Effector memory CD4-positive, alpha-beta T cell (primary cell): ENCODE measurements around the gene SORCS3.

Experiments
- DNase-seq, 3 donors: peaks; one replicate each; pipeline ENCODE4 v3.0.0-alpha.2; 2020
- H3K27ac ChIP-seq: 2 replicates; pipeline ENCODE4 v1.7.0; 2013; ENCODE audit warnings: mild to moderate bottlenecking, low read length, moderate library complexity; ENCODE audit not compliant: insufficient read depth, poor library complexity, severe bottlenecking
- H3K27me3 ChIP-seq: replicated peaks from 2 replicates; pipeline ENCODE4 v1.7.0; 2013; ENCODE audit warnings: mild to moderate bottlenecking, low read length; ENCODE audit not compliant: insufficient read depth, control insufficient read depth, poor library complexity, severe bottlenecking
- H3K36me3 ChIP-seq: 2 replicates; pipeline ENCODE4 v1.7.0; 2013; ENCODE audit warnings: mild to moderate bottlenecking, low read length, moderate library complexity; ENCODE audit not compliant: control insufficient read depth, insufficient read depth
- H3K4me1 ChIP-seq: 2 replicates; pipeline ENCODE4 v1.7.0; 2013; ENCODE audit warnings: low read length, mild to moderate bottlenecking; ENCODE audit not compliant: control insufficient read depth, insufficient read depth, poor library complexity, severe bottlenecking
- H3K4me3 ChIP-seq: 2 replicates; pipeline ENCODE4 v1.7.0; 2013; ENCODE audit warnings: low read length, low read depth, mild to moderate bottlenecking; ENCODE audit not compliant: insufficient read depth, poor library complexity, severe bottlenecking
- H3K9me3 ChIP-seq: 2 replicates; pipeline ENCODE4 v1.7.0; 2013; ENCODE audit warnings: mild to moderate bottlenecking, low read length, moderate library complexity; ENCODE audit not compliant: control insufficient read depth

SORCS3 gene

DNA sequence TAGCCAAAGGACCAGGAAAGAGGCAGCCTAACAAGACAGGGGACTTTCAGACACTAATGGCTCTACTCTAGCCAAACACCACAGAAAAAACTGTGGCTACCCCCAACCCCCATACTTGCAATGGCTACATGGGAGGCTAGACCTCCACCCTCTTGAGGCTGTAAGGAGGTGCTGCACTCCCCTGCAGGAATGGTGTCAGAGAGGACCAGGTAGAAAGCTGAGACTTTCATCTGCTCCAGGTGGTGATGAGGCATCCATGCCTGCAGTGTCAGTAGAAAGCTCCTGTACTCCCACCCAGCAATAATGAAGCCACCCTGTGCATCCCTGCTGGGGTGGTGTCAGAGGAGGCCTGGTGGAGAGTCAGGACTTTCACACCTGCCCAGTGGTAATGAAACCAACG lies 18.9 kb upstream of the SORCS3 start:
- Histone ChIP-seq H3K27me3 (no peaks in the 10 kb centered on the region), H3K27ac (no peak overlapping the region), H3K9me3 (no peaks in the 10 kb centered on the region), H3K4me3 (no peak overlapping the region), H3K36me3 (no peaks in the 10 kb centered on the region), H3K4me1 (no peaks in the 10 kb centered on the region)
- DNase-seq, result no peak

- no peak for DNase-seq
- H3K27me3 ChIP-seq, result no peaks in the 10 kb centered on the region
These were observed 18.4 kb upstream of the SORCS3 start for GRCh38 chr10:104622598-104623209.

DNA sequence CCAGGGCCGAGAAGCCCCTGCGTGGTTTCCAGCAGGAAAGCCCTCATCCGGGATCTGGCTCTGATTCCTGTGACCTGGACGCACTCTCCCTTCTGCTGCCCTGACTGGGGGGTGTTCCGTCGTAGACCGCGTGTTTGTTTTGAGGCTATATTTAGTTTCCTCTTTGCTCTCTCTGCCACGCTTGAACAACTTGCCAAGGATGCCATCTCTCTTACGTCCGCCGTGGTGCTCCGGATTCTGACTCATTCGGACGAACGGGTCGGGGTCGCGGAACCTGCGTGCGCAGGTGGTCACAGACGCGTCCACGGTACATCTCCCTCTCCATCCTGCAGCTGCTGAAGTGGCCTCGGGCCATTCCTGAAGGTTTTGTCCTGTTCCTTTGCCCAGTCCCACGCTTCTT lies 10.4 kb upstream of the SORCS3 start:
- Histone ChIP-seq H3K9me3 (no peaks in the 10 kb centered on the region), H3K36me3 (no peaks in the 10 kb centered on the region), H3K4me3 (no peak overlapping the region), H3K27ac (no peak overlapping the region), H3K4me1 (no peaks in the 10 kb centered on the region), H3K27me3 (no peaks in the 10 kb centered on the region)
- no peak for DNase-seq

More at GRCh38 chr10:104622598-104623209, 18.4 kb upstream of the SORCS3 start:
- Histone ChIP-seq H3K36me3 (no peaks in the 10 kb centered on the region), H3K9me3 (no peaks in the 10 kb centered on the region), H3K4me1 (no peaks in the 10 kb centered on the region), H3K27ac (no peak overlapping the region), H3K4me3 (no peak overlapping the region)

- H3K9me3 ChIP-seq, result no peaks in the 10 kb centered on the region
- no peaks in the 10 kb centered on the region for H3K27me3 ChIP-seq
- no peak overlapping the region for H3K4me3 ChIP-seq
- H3K27ac ChIP-seq, result no peak overlapping the region
- no peak for DNase-seq
- no peaks in the 10 kb centered on the region for H3K4me1 ChIP-seq
- H3K36me3 ChIP-seq, result no peaks in the 10 kb centered on the region
These were observed 9.1 kb upstream of the SORCS3 start for GRCh38 chr10:104631946-104632345.

DNA sequence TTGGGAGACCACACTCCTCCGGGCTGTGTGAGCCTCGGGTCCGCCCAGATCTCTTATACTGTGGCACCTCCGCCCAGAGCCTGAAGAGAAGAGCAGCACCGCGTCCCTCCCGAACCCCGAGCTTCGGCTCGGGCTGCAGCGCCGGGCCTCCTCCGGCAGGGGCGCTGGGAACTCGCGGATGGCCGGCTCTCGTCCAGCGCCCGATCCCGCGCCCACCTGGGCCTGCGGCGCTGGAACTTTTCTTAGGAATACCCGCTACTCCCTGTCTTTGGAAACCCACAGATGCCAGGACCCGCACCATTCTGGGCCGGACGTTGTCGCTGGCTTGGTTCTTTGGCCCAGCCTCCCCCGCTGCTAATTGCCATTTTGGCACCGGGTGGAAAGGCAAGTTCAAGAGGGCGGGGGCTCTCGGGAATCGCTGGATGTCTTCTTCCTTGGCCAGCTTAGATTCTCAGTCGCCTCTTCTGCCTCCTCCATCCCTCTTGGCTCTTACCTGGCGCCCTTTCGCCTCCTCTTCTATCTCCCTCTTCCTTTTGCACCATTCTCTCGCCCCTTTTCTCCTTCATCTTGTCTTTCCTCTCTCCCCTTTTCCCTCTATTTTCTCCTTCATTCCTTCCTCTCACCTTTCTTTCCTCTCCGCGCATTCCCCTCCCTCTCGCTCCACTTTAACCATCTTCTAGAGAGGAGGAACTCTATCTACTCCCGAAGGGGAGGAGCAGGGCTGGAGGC lies 2.1 kb upstream of the SORCS3 start:
- Histone ChIP-seq H3K9me3 (no peaks in the 10 kb centered on the region), H3K4me3 (no peak overlapping the region), H3K4me1 (peaks cover 2% of the 10 kb centered on the region), H3K36me3 (no peaks in the 10 kb centered on the region), H3K27ac (no peak overlapping the region), H3K27me3 (peaks cover 13% of the 10 kb centered on the region)
- no peak for DNase-seq

DNA sequence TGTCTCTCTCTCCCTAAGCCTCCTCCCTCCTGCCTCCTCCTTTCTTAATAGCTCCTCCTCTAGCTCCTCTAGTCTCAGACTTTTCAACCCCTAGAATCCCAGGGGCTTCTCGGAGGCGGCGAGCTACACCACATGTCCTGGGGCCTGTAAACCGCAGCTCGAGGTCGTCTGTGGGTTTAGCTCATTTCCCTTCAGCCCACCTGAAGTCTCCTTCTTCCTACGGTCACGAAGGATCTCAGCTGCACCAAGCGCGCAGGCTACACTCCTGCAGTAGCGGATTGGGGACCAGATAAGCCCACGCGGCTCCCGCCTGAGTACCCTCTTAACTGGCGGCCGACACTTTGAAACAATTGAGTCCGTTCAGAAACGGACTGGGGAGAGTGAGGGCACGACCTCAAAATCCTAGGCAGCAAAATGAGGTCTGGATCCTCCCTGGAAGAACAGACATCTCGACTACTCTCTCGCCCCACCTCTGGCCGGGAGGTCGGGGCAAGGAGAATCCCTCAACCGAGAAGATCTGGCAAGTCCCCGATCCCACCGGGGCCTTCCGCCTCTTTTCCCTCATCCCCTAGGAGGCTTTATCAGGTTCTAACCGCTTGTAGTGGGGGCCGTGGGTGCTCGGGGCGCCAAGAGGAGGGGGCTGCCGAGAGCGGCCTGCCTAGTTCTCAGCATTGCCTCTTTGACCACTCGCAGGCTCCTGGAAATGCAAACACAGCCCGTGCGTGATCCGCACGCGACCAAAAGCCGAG lies 1.3 kb upstream of the SORCS3 start:
- Histone ChIP-seq H3K27ac (no peak overlapping the region), H3K9me3 (no peaks in the 10 kb centered on the region), H3K4me3 (no peak overlapping the region), H3K4me1 (peaks cover 2% of the 10 kb centered on the region), H3K36me3 (no peaks in the 10 kb centered on the region), H3K27me3 (peaks cover 13% of the 10 kb centered on the region)
- no peak for DNase-seq

GRCh38 chr10:104640339-104641186 lies 527 bp upstream of the SORCS3 start:
- H3K4me3 ChIP-seq, result no peak overlapping the region
- no peak overlapping the region for H3K27ac ChIP-seq
- H3K9me3 ChIP-seq, result no peaks in the 10 kb centered on the region
- DNase-seq, result no peak
- peaks cover 13% of the 10 kb centered on the region for H3K27me3 ChIP-seq
- peaks cover 2% of the 10 kb centered on the region for H3K4me1 ChIP-seq
- H3K36me3 ChIP-seq, result no peaks in the 10 kb centered on the region

- no peaks in the 10 kb centered on the region for H3K36me3 ChIP-seq
- no peaks in the 10 kb centered on the region for H3K9me3 ChIP-seq
- H3K4me3 ChIP-seq, result no peak overlapping the region
These were observed 1.0 kb downstream of the SORCS3 start for GRCh38 chr10:104641937-104642657.

DNA sequence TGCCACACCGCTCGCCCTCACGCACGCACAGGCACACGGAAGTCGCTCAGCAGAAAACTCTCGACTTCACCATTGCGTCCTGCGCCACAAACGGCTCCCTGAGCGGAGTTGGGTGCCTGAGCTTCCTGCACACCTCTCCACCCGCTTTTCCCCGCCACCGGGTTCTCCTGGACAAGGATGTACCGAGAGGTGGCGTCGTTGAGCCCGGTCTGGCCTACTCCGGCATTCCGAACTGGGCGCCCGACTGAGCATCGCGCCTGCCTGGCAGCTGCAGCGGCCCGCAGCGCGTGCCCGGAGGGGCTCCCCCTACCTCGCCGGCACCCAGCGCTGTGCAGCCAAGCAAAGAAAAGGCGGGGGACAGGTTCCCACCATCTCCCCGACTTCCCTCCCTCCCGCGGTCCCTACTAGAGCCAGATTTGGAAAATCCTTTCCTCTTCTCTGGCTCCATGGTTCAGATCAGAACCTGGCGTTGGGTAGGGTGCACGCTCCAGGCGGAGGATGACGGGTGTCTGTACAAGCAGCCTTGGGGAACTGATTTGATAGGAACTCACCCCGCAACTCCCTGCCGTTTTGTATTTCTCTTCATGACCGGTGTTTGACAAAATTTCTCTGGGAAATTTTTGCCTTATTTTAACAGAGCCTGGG lies 1.7 kb downstream of the SORCS3 start:
- Histone ChIP-seq H3K4me1 (peaks cover 2% of the 10 kb centered on the region), H3K27ac (no peak overlapping the region), H3K4me3 (no peak overlapping the region), H3K9me3 (no peaks in the 10 kb centered on the region), H3K27me3 (peaks cover 13% of the 10 kb centered on the region), H3K36me3 (no peaks in the 10 kb centered on the region)
- no peak for DNase-seq

More at GRCh38 chr10:104641937-104642657, 1.0 kb downstream of the SORCS3 start:
- Histone ChIP-seq H3K27me3 (peaks cover 13% of the 10 kb centered on the region), H3K27ac (no peak overlapping the region), H3K4me1 (peaks cover 2% of the 10 kb centered on the region)
- DNase-seq, result no peak
